ENCODE data around the gene BABAM2.

DNA sequence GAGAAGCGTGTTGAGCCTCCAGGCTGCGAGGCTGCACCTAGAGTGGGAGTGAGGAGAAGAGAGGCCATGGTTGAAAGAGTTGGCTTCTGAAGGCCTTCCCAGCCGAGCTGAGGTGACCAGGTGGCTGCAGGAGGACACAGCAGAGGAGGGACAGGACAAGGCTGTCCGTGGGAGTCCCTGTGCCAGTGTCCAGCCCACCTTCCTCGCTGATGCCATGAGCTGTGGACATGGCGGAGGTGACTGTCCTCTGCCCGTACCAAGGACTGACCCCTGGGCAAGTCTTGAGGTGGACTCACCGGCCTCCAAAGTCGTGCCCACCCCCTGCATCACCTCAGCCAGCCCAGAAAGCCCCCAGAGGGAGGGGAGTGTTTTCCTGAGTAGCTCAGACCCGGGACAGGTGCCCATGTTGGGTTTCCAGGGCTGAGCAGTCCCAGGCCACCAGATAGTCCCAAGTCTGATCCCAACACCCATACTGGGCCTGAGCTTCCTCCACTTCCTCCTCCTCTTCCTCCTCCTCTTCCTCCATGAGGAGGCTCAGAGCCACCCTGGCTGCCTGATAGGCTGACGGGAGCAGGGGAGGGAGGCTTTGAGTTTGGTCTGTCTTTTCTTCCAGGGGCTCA, 459.1 kb downstream of the BABAM2 start:
- TF ChIP-seq POLR2A (IDR thresholded peaks at IDR 0.05; ENCODE audit: low read depth, low read length) (no peak), NFYA (IDR thresholded peaks at IDR 0.05; ENCODE audit: borderline replicate concordance, low read depth, low read length) (no peak), EZH2 (IDR thresholded peaks at IDR 0.05; ENCODE audit: borderline replicate concordance, control insufficient read depth, low read depth, low read length) (no peak), EP300 (IDR thresholded peaks at IDR 0.05; ENCODE audit: borderline replicate concordance in 1 of 2, control insufficient read depth in 1 of 2, low read depth in 2 of 2, low read length in 2 of 2) (no peak), POLR2AphosphoS2 (IDR thresholded peaks at IDR 0.05; ENCODE audit: low read depth, low read length) (no peak), CTCF (IDR thresholded peaks at IDR 0.05 in 2 of 3, conservative IDR thresholded peaks at IDR 0.05 in 1 of 3; ENCODE audit: control insufficient read depth in 2 of 3, extremely low read depth in 1 of 3, insufficient read depth in 1 of 3, low read depth in 3 of 3, low read length in 3 of 3) (no peak), RAD51 (IDR thresholded peaks at IDR 0.05) (no peak), JUND (IDR thresholded peaks at IDR 0.05; ENCODE audit: low read depth, low read length) (no peak), BCL11A (IDR thresholded peaks at IDR 0.05; ENCODE audit: low read depth, low read length) (no peak)
- TF ChIP-seq, protein P1, sequence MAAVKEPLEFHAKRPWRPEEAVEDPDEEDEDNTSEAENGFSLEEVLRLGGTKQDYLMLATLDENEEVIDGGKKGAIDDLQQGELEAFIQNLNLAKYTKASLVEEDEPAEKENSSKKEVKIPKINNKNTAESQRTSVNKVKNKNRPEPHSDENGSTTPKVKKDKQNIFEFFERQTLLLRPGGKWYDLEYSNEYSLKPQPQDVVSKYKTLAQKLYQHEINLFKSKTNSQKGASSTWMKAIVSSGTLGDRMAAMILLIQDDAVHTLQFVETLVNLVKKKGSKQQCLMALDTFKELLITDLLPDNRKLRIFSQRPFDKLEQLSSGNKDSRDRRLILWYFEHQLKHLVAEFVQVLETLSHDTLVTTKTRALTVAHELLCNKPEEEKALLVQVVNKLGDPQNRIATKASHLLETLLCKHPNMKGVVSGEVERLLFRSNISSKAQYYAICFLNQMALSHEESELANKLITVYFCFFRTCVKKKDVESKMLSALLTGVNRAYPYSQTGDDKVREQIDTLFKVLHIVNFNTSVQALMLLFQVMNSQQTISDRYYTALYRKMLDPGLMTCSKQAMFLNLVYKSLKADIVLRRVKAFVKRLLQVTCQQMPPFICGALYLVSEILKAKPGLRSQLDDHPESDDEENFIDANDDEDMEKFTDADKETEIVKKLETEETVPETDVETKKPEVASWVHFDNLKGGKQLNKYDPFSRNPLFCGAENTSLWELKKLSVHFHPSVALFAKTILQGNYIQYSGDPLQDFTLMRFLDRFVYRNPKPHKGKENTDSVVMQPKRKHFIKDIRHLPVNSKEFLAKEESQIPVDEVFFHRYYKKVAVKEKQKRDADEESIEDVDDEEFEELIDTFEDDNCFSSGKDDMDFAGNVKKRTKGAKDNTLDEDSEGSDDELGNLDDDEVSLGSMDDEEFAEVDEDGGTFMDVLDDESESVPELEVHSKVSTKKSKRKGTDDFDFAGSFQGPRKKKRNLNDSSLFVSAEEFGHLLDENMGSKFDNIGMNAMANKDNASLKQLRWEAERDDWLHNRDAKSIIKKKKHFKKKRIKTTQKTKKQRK (IDR thresholded peaks at IDR 0.05; ENCODE audit: low read depth, low read length): no peak
- TF ChIP-seq, protein P2, sequence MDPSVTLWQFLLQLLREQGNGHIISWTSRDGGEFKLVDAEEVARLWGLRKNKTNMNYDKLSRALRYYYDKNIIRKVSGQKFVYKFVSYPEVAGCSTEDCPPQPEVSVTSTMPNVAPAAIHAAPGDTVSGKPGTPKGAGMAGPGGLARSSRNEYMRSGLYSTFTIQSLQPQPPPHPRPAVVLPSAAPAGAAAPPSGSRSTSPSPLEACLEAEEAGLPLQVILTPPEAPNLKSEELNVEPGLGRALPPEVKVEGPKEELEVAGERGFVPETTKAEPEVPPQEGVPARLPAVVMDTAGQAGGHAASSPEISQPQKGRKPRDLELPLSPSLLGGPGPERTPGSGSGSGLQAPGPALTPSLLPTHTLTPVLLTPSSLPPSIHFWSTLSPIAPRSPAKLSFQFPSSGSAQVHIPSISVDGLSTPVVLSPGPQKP (IDR thresholded peaks at IDR 0.05; ENCODE audit: low read depth, low read length): no peak
